GM20000 (cell line): ENCODE data around the gene PRRC2B.
"Not testable (repeated sequence)": the region's sequence is repeated elsewhere in the genome, so short reads cannot be mapped to it uniquely, and the experiment has no call there.

Experiments
- DNase-seq: peaks from one replicate; pipeline ENCODE4 v3.0.0; 2012; ENCODE audit warnings: low spot score
- TF ChIP-seq, protein P1 (sequence below): IDR thresholded peaks from 2 replicates; pipeline ENCODE4 v1.5.1; 2012; ENCODE audit warnings: mild to moderate bottlenecking, control low read depth; ENCODE audit errors: extremely low read depth, missing control alignments

The PRRC2B gene

GRCh38 chr9:131394464-131395156 is 724 bp downstream of the PRRC2B start:
- TF ChIP-seq, protein P1, sequence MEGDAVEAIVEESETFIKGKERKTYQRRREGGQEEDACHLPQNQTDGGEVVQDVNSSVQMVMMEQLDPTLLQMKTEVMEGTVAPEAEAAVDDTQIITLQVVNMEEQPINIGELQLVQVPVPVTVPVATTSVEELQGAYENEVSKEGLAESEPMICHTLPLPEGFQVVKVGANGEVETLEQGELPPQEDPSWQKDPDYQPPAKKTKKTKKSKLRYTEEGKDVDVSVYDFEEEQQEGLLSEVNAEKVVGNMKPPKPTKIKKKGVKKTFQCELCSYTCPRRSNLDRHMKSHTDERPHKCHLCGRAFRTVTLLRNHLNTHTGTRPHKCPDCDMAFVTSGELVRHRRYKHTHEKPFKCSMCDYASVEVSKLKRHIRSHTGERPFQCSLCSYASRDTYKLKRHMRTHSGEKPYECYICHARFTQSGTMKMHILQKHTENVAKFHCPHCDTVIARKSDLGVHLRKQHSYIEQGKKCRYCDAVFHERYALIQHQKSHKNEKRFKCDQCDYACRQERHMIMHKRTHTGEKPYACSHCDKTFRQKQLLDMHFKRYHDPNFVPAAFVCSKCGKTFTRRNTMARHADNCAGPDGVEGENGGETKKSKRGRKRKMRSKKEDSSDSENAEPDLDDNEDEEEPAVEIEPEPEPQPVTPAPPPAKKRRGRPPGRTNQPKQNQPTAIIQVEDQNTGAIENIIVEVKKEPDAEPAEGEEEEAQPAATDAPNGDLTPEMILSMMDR: no peak
- DNase-seq: peak; percentile 74

DNA sequence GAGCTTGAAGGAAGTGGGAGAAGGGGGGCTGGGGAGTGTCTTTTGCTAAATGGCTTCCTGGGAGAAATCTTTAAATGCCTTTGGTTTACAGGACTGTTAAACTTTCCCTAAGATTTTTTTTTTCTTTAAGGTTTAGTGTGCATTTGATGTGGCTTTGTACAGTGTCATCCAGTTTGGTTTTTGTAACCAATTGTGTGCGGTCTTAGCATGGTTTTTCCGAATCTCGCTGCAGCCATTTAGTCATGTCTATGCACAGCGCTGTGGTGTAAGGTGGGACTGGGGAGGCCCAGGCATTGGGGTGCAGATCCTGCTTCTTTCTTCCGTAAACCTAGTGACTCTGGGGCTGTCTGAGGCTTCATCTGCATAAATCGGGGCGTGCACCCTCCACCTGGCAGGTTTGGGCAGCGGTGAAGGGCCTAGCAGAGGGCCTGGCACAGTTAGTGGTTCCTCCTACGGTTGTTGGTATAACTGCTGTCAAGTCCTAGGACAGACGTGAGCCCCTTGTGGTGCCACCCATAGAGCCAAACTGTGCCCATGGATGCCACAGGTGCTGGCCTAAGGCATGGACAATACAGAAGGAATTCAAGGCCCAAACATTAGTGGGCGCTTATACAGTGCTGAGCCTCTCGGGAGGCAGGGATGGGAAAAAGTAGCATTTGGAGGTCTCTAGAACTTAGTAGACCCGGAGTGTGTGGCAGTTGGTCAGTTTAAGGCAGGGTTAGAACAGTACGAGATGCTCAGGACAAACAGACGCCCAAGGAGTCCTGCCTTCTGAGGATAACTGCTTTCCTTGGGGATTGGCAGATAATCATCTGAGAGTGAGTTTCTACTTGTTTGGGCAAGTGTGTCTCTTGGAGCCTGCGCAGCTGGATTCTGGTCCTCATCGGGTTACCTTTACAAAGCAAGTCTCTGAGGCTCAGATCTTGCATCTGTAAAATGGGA is 1.5 kb downstream of the PRRC2B start:
- TF ChIP-seq, protein P1: no peak
- DNase-seq: peak; percentile 79

DNA sequence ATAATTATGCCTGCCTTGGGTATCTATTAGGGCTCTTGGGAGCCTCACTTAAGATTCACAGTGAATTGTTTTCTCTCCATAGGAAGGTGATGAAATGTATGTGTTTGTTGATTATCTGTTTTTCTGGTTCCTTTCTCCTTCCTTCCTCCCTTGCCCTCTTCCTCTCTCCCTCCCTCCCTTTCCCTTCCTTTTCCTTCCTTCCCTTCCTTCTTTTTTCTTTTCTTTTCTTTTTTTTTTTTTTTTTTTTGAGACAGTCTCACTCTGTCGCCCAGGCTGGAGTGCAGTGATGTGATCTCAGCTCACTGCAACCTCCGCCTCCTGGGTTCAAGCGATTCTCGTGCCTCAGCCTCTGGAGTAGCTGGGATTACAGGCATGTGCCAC is 2.2 kb downstream of the PRRC2B start:
- DNase-seq: not testable (repeated sequence)

DNA sequence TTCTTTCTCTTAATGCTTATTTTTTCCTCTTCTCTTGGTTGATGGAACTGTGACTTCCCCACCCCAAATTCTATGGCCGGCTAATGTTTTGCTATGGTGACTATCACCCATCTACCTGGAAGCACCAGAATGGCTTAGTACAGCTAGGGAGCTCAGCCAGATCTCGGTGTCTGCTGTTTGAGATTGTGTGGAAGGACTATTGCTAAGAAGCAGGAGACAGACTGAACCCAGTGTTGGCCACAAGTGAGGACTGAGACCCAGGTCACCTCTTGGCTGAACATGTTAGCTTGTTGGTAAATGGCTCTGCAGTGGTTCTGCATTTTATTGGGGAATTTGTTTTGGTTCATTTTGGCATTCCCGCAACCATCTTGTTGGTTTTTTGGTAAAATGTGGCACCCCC is 2.7 kb downstream of the PRRC2B start:
- no peak for DNase-seq
- TF ChIP-seq, protein P1: no peak

- no peak for DNase-seq
- TF ChIP-seq, protein P1: no peak
Observed at GRCh38 chr9:131397100-131397790, 3.4 kb downstream of the PRRC2B start.

DNA sequence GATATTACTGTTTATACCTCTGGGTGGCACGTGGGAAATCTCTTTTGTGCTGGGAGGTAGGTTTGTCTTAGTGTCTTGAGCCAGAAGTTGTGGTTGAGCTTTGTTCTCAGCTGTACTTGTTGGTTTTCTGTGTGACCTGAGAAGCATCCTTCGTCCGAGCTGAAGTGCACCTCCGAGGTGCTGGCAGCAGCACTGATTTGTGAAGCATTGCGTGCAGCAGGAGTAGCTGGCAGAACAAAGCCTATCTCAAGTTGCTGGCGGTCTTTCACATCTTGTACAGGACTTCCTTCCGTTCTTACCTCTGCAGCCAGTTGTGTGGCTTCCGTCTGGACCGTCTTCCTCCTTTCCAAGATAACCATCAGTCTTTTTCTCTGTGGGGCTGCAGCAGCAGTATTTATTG is 4.3 kb downstream of the PRRC2B start:
- TF ChIP-seq, protein P1: no peak
- DNase-seq: peak; percentile 51

- TF ChIP-seq, protein P1: no peak
- no peak for DNase-seq
Observed at GRCh38 chr9:131399972-131400371, 6.1 kb downstream of the PRRC2B start.
